SK-N-SH (cell line): ENCODE data around the gene RB1. TPM values are rescaled to one million over a fixed set of nuclear protein-coding genes. Genes with fewer than 3 reads are reported as not detected.

Source experiments
- CTCF ChIA-PET: fragments of 300-600, 350-600 bp; formaldehyde crosslinking; extraction: SDS; loops from one replicate; lab custom pipeline; 2021; lab: Yijun Ruan, JAX
- POLR2A ChIA-PET: fragments of 350-600 bp; sonication (Branson Sonifier 250); formaldehyde crosslinking; extraction: SDS; loops from one replicate; lab custom pipeline; 2020; ENCODE audit warnings: antibody characterized with exemption, inconsistent platforms; lab: Yijun Ruan, JAX
- DNase-seq: peaks from one replicate; pipeline ENCODE4 v3.0.0; 2012
- H2AFZ ChIP-seq: fragments of 200-600 bp; sonication (generic); 2 replicates; pipeline ENCODE4 v1.8.1; 2016; ENCODE audit warnings: antibody characterized with exemption, mild to moderate bottlenecking, low read depth
- H3F3A ChIP-seq: fragments of 200-600 bp; sonication (generic); replicated peaks from 2 replicates; pipeline ENCODE3; 2016; ENCODE audit warnings: antibody characterized with exemption, mild to moderate bottlenecking; ENCODE audit not compliant: insufficient read depth
- H3K27ac ChIP-seq, 2 experiments: fragments of 200-500 bp in 1 of 2; fragments of 200-600 bp in 1 of 2; sonication (Bioruptor generic) in 1 of 2; sonication (generic), shearing (Covaris generic) in 1 of 2; 2 replicates each; pipeline versions ENCODE4 v1.5.1 to v1.6.1; 2014 to 2016; ENCODE audit warnings: low read depth in 2 of 2, inconsistent platforms in 1 of 2, low read length in 1 of 2, mild to moderate bottlenecking in 1 of 2, mixed read lengths in 1 of 2
- H3K27me3 ChIP-seq: fragments of 200-600 bp; sonication (generic), shearing (Covaris generic); 2 replicates; pipeline ENCODE4 v1.6.1; 2016; ENCODE audit warnings: mixed run types; ENCODE audit not compliant: insufficient read depth
- H3K36me3 ChIP-seq, 2 experiments: fragments of 200-500 bp in 1 of 2; fragments of 200-600 bp in 1 of 2; sonication (Bioruptor generic) in 1 of 2; sonication (generic) in 1 of 2; replicated peaks in 1 of 2; 2 replicates each; pipeline versions ENCODE3 to v1.5.1; 2014 to 2016; ENCODE audit warnings: low read length in 1 of 2, mild to moderate bottlenecking in 1 of 2; ENCODE audit not compliant: insufficient read depth in 2 of 2, control insufficient read depth in 1 of 2
- H3K4me1 ChIP-seq, 2 experiments: fragments of 200-500 bp in 1 of 2; fragments of 200-600 bp in 1 of 2; sonication (Bioruptor generic) in 1 of 2; sonication (generic), shearing (Covaris generic) in 1 of 2; 2 replicates each; pipeline versions ENCODE4 v1.5.1 to v1.6.1; 2014 to 2016; ENCODE audit warnings: low read depth in 1 of 2, low read length in 1 of 2, mixed run types in 1 of 2; ENCODE audit not compliant: insufficient read depth in 2 of 2, control insufficient read depth in 1 of 2
- H3K4me2 ChIP-seq: fragments of 200-600 bp; sonication (generic), shearing (Covaris generic); 2 replicates; pipeline ENCODE4 v1.6.1; 2017; ENCODE audit warnings: mixed run types
- H3K4me3 ChIP-seq, 2 experiments: fragments of 200-500 bp in 1 of 2; fragments of 200-600 bp in 1 of 2; sonication (Bioruptor generic) in 1 of 2; sonication (generic), shearing (Covaris generic) in 1 of 2; 2 replicates each; pipeline versions ENCODE4 v1.5.1 to v1.8.1; 2014 to 2016; ENCODE audit warnings: low read depth in 2 of 2, inconsistent platforms in 1 of 2, low read length in 1 of 2, mild to moderate bottlenecking in 1 of 2, mixed read lengths in 1 of 2, moderate library complexity in 1 of 2
- H3K79me2 ChIP-seq: fragments of 200-600 bp; sonication (generic); 2 replicates; pipeline ENCODE4 v1.8.1; 2017; ENCODE audit warnings: mild to moderate bottlenecking; ENCODE audit not compliant: insufficient read depth
- H3K9ac ChIP-seq: fragments of 200-600 bp; sonication (generic); 2 replicates; pipeline ENCODE4 v1.6.1; 2017; ENCODE audit warnings: mixed run types
- H3K9me2 ChIP-seq: fragments of 200-600 bp; sonication (generic); 2 replicates; pipeline ENCODE4 v1.6.1; 2017; ENCODE audit warnings: mixed run types
- H3K9me3 ChIP-seq: fragments of 200-600 bp; sonication (generic); 2 replicates; pipeline ENCODE4 v1.6.1; 2017; ENCODE audit warnings: mixed run types, mild to moderate bottlenecking, moderate library complexity
- H4K20me1 ChIP-seq: fragments of 200-600 bp; sonication (generic); 2 replicates; pipeline ENCODE4 v1.6.1; 2017; ENCODE audit warnings: mild to moderate bottlenecking, mixed run types; ENCODE audit not compliant: insufficient read depth
- CHD2 ChIP-seq: fragments of 150-350 bp; IDR thresholded peaks from 2 replicates; pipeline ENCODE4 v1.6.1; 2018; ENCODE audit warnings: low read length; ENCODE audit not compliant: partially characterized antibody
- ELF1 ChIP-seq: IDR thresholded peaks from 2 replicates; pipeline ENCODE4 v1.4.0; 2012
- GATA2 ChIP-seq: sonication (generic); formaldehyde crosslinking; IDR thresholded peaks from 2 replicates; pipeline ENCODE4 v1.5.0; 2020; ENCODE audit warnings: mild to moderate bottlenecking, missing genetic modification reagents
- MAX ChIP-seq: IDR thresholded peaks from 2 replicates; pipeline ENCODE4 v1.4.0; 2012; ENCODE audit warnings: low read depth
- NFIC ChIP-seq: IDR thresholded peaks from 2 replicates; pipeline ENCODE4 v1.4.0; 2012; ENCODE audit warnings: borderline replicate concordance
- RAD21 ChIP-seq: IDR thresholded peaks from 2 replicates; pipeline ENCODE4 v1.6.1; 2012; ENCODE audit warnings: mild to moderate bottlenecking, low read length
- TAF1 ChIP-seq: IDR thresholded peaks from 2 replicates; pipeline ENCODE4 v1.6.1; 2012; ENCODE audit warnings: low read depth, mild to moderate bottlenecking, low read length, moderate library complexity, borderline replicate concordance
- TCF12 ChIP-seq: IDR thresholded peaks from 2 replicates; pipeline ENCODE4 v1.4.0; 2012
- USF1 ChIP-seq: IDR thresholded peaks from 2 replicates; pipeline ENCODE4 v1.4.0; 2012; ENCODE audit warnings: low read depth, borderline replicate concordance
- WGBS: methylation state at CpG from one replicate; pipeline ENCODE4 v1.1.6; 2017; ENCODE audit warnings: low lambda C conversion rate; 5-methylcytosine and 5-hydroxymethylcytosine counted together
- polyA plus RNA-seq, 3 experiments: library from polyadenylated mRNA; depleted of rRNA; stranded (reverse); fragments of >200 nt; gene quantifications; 2 replicates each; pipeline ENCODE4 v1.2.3, GENCODE V29; 2012

The RB1 gene
- polyA plus RNA-seq, 1 of the 3 experiments (the other 2 are of a cell fraction) = 11.5 TPM

- no peak overlapping the region for H2AFZ ChIP-seq
- H3K27ac ChIP-seq = no peak overlapping the region
- H3K9me3 ChIP-seq = no peaks in the 10 kb centered on the region
- no peaks in the 10 kb centered on the region for H4K20me1 ChIP-seq
- ChIA-PET POLR2A (interaction anchor here (1.1 kb wide), 1 partner anchor 33 kb away, joined by 3 read pairs; the partner anchor contains the start of gene ITM2B), CTCF (no interaction called here)
- no peak overlapping the region for H3K4me2 ChIP-seq
- H3K27me3 ChIP-seq = no peaks in the 10 kb centered on the region
- H3K4me1 ChIP-seq = peaks cover 0 to 8% of the 10 kb centered on the region in 2 experiments; a peak in 1 of 4 replicates
- no peak overlapping the region for H3K9ac ChIP-seq
- no peak for DNase-seq
- TF ChIP-seq NFIC (no peak), USF1 (no peak)
- TF ChIP-seq, all 33 proteins: peak for 0
- Histone ChIP-seq H3K9me2 (no peaks in the 10 kb centered on the region), H3K79me2 (no peaks in the 10 kb centered on the region), H3K36me3 (peaks cover 34 to 47% of the 10 kb centered on the region in 2 experiments), H3F3A (peaks cover 6% of the 10 kb centered on the region), H3K4me3 (no peak overlapping the region)
These were observed 37.4 kb upstream of the RB1 start for GRCh38 chr13:48266150-48266549.

- POLR2A ChIA-PET = interaction anchor here (1.1 kb wide), 1 partner anchor 34 kb away, joined by 3 read pairs; the partner anchor contains the start of gene ITM2B
- H4K20me1 ChIP-seq = no peaks in the 10 kb centered on the region
- peaks cover 0 to 8% of the 10 kb centered on the region in 2 experiments; a peak in 1 of 4 replicates for H3K4me1 ChIP-seq
- H3K36me3 ChIP-seq = peaks cover 26 to 39% of the 10 kb centered on the region in 2 experiments
- H2AFZ ChIP-seq = no peak overlapping the region
- DNase-seq = no peak
- TF ChIP-seq GATA2 (CRISPR knock-in tag) (no peak), CHD2 (no peak)
- no peak overlapping the region; a peak in 1 of 4 replicates for H3K27ac ChIP-seq
- no peak overlapping the region for H3K9ac ChIP-seq
- 100% methylated on average over 2 of the region's 2 CpGs for WGBS
- H3K4me3 ChIP-seq = no peak overlapping the region
- no peaks in the 10 kb centered on the region for H3K9me3 ChIP-seq
- H3K27me3 ChIP-seq = no peaks in the 10 kb centered on the region
- no peaks in the 10 kb centered on the region for H3K79me2 ChIP-seq
- H3F3A ChIP-seq = peaks cover 6% of the 10 kb centered on the region
- no peak overlapping the region for H3K4me2 ChIP-seq
- CTCF ChIA-PET = no interaction called here
- H3K9me2 ChIP-seq = no peaks in the 10 kb centered on the region
These were observed 36.6 kb upstream of the RB1 start for GRCh38 chr13:48266701-48267639.

- H3K79me2 ChIP-seq = no peaks in the 10 kb centered on the region
- TF ChIP-seq ELF1 (no peak), TAF1 (no peak), TCF12 (no peak), MAX (no peak), RAD21 (no peak), USF1 (no peak)
These were observed 35.5 kb upstream of the RB1 start for GRCh38 chr13:48268019-48268418.

More at GRCh38 chr13:48268019-48268418, 35.5 kb upstream of the RB1 start:
- H3K4me1 ChIP-seq = peaks cover 0 to 8% of the 10 kb centered on the region in 2 experiments; a peak in 1 of 4 replicates
- no peak overlapping the region for H3K4me3 ChIP-seq
- peaks cover 6% of the 10 kb centered on the region for H3F3A ChIP-seq
- no peaks in the 10 kb centered on the region for H3K9me3 ChIP-seq
- no peaks in the 10 kb centered on the region for H4K20me1 ChIP-seq
- no peak overlapping the region for H2AFZ ChIP-seq
- no peak for DNase-seq
- no peaks in the 10 kb centered on the region for H3K9me2 ChIP-seq
- POLR2A ChIA-PET = no interaction called here
- H3K9ac ChIP-seq = no peak overlapping the region
- peaks cover 16 to 28% of the 10 kb centered on the region in 2 experiments for H3K36me3 ChIP-seq
- whole genome bisulfite sequencing = 94% methylated on average over 4 of the region's 4 CpGs
- no peaks in the 10 kb centered on the region for H3K27me3 ChIP-seq
- H3K27ac ChIP-seq = no peak overlapping the region
- no peak overlapping the region for H3K4me2 ChIP-seq
- CTCF ChIA-PET = no interaction called here
